Hepatocyte (in vitro differentiated cells): ENCODE data around the gene MTRF1. TPM values are rescaled to one million over a fixed set of nuclear protein-coding genes. Genes with fewer than 3 reads are reported as not detected.

Experiments used
- DNase-seq: peaks from one replicate; pipeline ENCODE4 v3.0.0-alpha.2; 2016; ENCODE audit warnings: low spot score
- H2AFZ ChIP-seq: fragments of 200-600 bp; sonication (generic); 2 replicates; pipeline ENCODE4 v1.6.0; 2016; ENCODE audit warnings: antibody characterized with exemption, mild to moderate bottlenecking
- H3K27ac ChIP-seq: fragments of 200-600 bp; sonication (generic); 2 replicates; pipeline ENCODE4 v1.5.1; 2016; ENCODE audit warnings: mild to moderate bottlenecking
- H3K27me3 ChIP-seq: fragments of 200-600 bp; sonication (generic); 2 replicates; pipeline ENCODE4 v1.6.1; 2016
- H3K36me3 ChIP-seq: fragments of 200-600 bp; sonication (generic); replicated peaks from 2 replicates; pipeline ENCODE4 v1.5.1; 2016; ENCODE audit warnings: low read depth; ENCODE audit not compliant: insufficient read depth
- H3K4me1 ChIP-seq: fragments of 200-600 bp; sonication (generic); 2 replicates; pipeline ENCODE4 v1.5.1; 2016; ENCODE audit warnings: mild to moderate bottlenecking, moderate library complexity; ENCODE audit not compliant: insufficient read depth
- H3K4me2 ChIP-seq: fragments of 200-600 bp; sonication (generic); 2 replicates; pipeline ENCODE4 v1.6.0; 2016
- H3K4me3 ChIP-seq: fragments of 200-600 bp; sonication (generic); 2 replicates; pipeline ENCODE4 v1.5.1; 2016; ENCODE audit warnings: mild to moderate bottlenecking
- H3K79me2 ChIP-seq: fragments of 200-600 bp; sonication (generic); 2 replicates; pipeline ENCODE4 v1.6.0; 2017; ENCODE audit warnings: mild to moderate bottlenecking
- H3K9me2 ChIP-seq: fragments of 200-600 bp; sonication (generic); replicated peaks from 2 replicates; pipeline ENCODE4 v1.6.0; 2017; ENCODE audit warnings: mild to moderate bottlenecking; ENCODE audit not compliant: insufficient read depth
- H3K9me3 ChIP-seq: fragments of 200-600 bp; sonication (generic); 2 replicates; pipeline ENCODE4 v1.5.1; 2016; ENCODE audit warnings: low read depth, mild to moderate bottlenecking
- H4K20me1 ChIP-seq: fragments of 200-600 bp; sonication (generic); 2 replicates; pipeline ENCODE4 v1.6.0; 2016; ENCODE audit warnings: mild to moderate bottlenecking; ENCODE audit not compliant: insufficient read depth, poor library complexity, severe bottlenecking
- EZH2 ChIP-seq: fragments of 200-600 bp; sonication (generic); IDR thresholded peaks from 2 replicates; pipeline ENCODE4 v1.6.1; 2016; ENCODE audit warnings: antibody characterized with exemption, mild to moderate bottlenecking, borderline replicate concordance
- EZH2phosphoT487 ChIP-seq: fragments of 200-600 bp; sonication (generic); IDR thresholded peaks from one replicate; pipeline ENCODE4 v1.6.1; 2018; ENCODE audit warnings: antibody characterized with exemption, mild to moderate bottlenecking, low read depth, moderate library complexity; ENCODE audit not compliant: unreplicated experiment, severe bottlenecking
- WGBS: methylation state at CpG from one replicate; pipeline ENCODE4 v1.1.6; 2016; ENCODE audit warnings: low lambda C conversion rate; ENCODE audit errors: missing lambda C conversion rate; 5-methylcytosine and 5-hydroxymethylcytosine counted together
- polyA plus RNA-seq: library from polyadenylated mRNA; unstranded; fragments of >200 nt; fragmentation: Nextera tagmentation; extraction: Ambion mirVana; gene quantifications from 2 replicates; pipeline ENCODE4 v1.2.1, GENCODE V29; 2016
- total RNA-seq: library from RNA; depleted of rRNA; stranded (reverse); fragments of >200 nt; gene quantifications from 2 replicates; pipeline ENCODE4 v1.2.3, GENCODE V29; 2014
- TF ChIP-seq, protein P1 (sequence below): fragments of 200-600 bp; sonication (generic); IDR thresholded peaks from 2 replicates; pipeline ENCODE4 v1.5.1; 2016; ENCODE audit warnings: antibody characterized with exemption, mild to moderate bottlenecking; ENCODE audit not compliant: poor library complexity

Gene MTRF1
- total and polyA plus RNA-seq, 2 experiments from 2014 or later, result 10.4 to 18.5 TPM

DNA sequence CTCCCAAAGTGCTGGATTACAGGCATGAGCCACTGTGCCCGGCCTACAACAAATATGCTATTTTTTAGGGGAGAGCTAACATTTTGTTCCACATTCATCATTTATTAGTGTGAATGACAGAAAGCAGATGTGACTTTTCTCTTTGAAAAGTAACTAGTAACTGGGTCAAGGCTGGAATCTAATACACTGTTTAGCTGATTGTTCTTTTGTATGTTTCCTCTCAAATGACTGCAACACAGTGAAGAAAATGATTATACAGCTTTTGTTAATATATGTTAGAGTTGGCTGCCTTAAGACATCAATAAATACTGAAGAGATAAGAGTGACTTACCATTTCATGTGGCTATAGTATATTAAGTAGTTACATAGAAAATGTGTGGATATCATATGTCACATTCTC lies 27.0 kb downstream of the MTRF1 start:
- no peaks in the 10 kb centered on the region for H3K9me2 ChIP-seq
- H3K27ac ChIP-seq, result no peak overlapping the region
- 89% methylated on average over 1 of the region's 1 CpG for WGBS
- H3K79me2 ChIP-seq, result no peaks in the 10 kb centered on the region
- no peak overlapping the region for H3K4me3 ChIP-seq
- no peak overlapping the region for H2AFZ ChIP-seq
- H3K36me3 ChIP-seq, result no peaks in the 10 kb centered on the region
- no peaks in the 10 kb centered on the region for H3K4me1 ChIP-seq
- DNase-seq, result no peak
- no peaks in the 10 kb centered on the region for H3K27me3 ChIP-seq
- no peaks in the 10 kb centered on the region for H4K20me1 ChIP-seq
- TF ChIP-seq, protein P1, sequence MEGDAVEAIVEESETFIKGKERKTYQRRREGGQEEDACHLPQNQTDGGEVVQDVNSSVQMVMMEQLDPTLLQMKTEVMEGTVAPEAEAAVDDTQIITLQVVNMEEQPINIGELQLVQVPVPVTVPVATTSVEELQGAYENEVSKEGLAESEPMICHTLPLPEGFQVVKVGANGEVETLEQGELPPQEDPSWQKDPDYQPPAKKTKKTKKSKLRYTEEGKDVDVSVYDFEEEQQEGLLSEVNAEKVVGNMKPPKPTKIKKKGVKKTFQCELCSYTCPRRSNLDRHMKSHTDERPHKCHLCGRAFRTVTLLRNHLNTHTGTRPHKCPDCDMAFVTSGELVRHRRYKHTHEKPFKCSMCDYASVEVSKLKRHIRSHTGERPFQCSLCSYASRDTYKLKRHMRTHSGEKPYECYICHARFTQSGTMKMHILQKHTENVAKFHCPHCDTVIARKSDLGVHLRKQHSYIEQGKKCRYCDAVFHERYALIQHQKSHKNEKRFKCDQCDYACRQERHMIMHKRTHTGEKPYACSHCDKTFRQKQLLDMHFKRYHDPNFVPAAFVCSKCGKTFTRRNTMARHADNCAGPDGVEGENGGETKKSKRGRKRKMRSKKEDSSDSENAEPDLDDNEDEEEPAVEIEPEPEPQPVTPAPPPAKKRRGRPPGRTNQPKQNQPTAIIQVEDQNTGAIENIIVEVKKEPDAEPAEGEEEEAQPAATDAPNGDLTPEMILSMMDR, result no peak
- TF ChIP-seq EZH2 (no peak), EZH2phosphoT487 (no peak)
- H3K4me2 ChIP-seq, result no peak overlapping the region
- no peaks in the 10 kb centered on the region for H3K9me3 ChIP-seq

DNA sequence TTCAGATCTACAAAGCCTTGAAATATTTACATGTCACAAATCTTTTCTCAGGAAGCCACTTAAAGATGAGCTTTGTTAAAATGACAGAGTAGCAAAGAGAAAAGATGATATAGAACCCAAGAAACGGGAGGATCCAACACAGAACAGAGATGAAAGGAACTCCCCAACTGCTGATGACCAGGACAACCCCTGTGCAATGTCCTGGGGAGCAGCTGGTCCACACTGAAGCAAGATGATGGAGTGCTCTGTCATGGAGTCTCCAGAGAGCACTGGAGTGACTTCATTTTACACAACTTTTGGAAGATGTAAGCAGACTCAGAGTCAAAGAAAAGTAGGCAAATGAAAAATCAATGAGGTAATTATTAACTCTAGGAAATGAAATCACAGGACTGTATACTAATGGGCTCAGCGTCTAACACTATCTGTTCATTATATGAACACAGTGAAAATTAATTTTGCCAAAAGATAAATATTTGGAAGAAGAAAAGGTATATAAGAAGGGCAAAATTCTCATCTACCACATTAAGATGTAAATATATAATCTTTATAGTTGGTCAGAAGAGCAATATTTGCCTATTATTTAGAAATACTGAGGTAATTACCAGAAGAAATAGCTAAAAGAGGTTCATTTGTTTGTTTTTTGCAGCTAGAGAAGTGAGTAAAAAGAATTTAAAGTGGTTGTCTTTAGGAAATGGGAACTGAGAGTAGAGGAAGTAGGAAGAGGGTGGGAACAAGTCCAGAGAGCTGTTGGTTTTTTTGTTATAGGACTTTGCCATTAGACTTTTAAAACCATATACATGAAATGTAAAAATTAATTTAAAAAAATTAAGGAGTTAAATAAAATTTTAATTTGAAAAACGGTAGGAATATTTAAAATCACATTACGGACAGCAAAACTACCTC lies 30.5 kb downstream of the MTRF1 start:
- no peaks in the 10 kb centered on the region for H3K36me3 ChIP-seq
- no peaks in the 10 kb centered on the region for H3K79me2 ChIP-seq
- no peak for DNase-seq
- no peak overlapping the region for H2AFZ ChIP-seq
- TF ChIP-seq, protein P1, result no peak
- H3K4me1 ChIP-seq, result no peaks in the 10 kb centered on the region
- H3K27me3 ChIP-seq, result no peaks in the 10 kb centered on the region
- no peaks in the 10 kb centered on the region for H3K9me3 ChIP-seq
- no peaks in the 10 kb centered on the region for H4K20me1 ChIP-seq
- 95% methylated on average over 4 of the region's 4 CpGs for WGBS
- no peaks in the 10 kb centered on the region for H3K9me2 ChIP-seq
- H3K27ac ChIP-seq, result no peak overlapping the region
- no peak overlapping the region for H3K4me2 ChIP-seq
- no peak overlapping the region for H3K4me3 ChIP-seq

DNA sequence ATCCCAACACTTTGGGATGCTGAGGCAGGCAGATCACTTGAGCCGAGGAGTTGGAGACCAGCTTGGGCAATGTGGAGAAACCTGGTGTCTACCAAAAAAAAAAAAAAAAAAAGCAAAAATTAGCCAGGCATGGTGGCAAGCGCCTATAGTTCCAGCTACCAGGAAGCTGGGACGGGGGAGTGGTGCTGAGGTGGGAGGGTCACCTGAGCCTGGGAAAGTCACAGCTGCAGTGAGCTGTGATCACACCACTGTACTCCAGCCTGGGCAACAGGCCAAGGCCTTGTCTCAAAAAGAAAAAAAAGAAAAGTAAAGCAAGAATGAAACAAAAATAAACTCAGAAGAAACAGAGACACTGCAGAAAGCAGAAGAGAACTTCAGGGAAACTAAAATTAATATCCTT lies 31.6 kb downstream of the MTRF1 start:
- Histone ChIP-seq H3K79me2 (no peaks in the 10 kb centered on the region), H3K27me3 (no peaks in the 10 kb centered on the region), H3K9me3 (no peaks in the 10 kb centered on the region), H3K36me3 (no peaks in the 10 kb centered on the region), H3K27ac (no peak overlapping the region), H3K4me3 (no peak overlapping the region), H3K4me2 (no peak overlapping the region), H3K9me2 (no peaks in the 10 kb centered on the region), H2AFZ (no peak overlapping the region), H4K20me1 (no peaks in the 10 kb centered on the region), H3K4me1 (no peaks in the 10 kb centered on the region)
- no peak for TF ChIP-seq EZH2phosphoT487
- TF ChIP-seq, protein P1, result no peak
- no peak for TF ChIP-seq EZH2
- DNase-seq, result peak; percentile 25
- WGBS, result 86% methylated on average over 3 of the region's 3 CpGs
